Measurements from ENCODE around the gene ITGA2.

GRCh38 chr5:52998552-52999313 lies 9.6 kb downstream of the ITGA2 start:
- no peak for TF ChIP-seq EZH2 (IDR thresholded peaks at IDR 0.05)
- TF ChIP-seq FOXP2 (optimal IDR thresholded peaks at IDR 0.05; ENCODE audit: control extremely low read depth, extremely low read length, insufficient read depth): no peak
- TF ChIP-seq POLR2AphosphoS5 (IDR thresholded peaks at IDR 0.05; ENCODE audit: borderline replicate concordance, low read depth, low read length): no peak

All from SK-N-MC (cell line).